Stimulated activated CD8-positive, alpha-beta memory T cell treated with anti-CD3 and anti-CD28 coated beads, Interleukin-4, amount 100 ng/mL, for 4 hours (primary cell): ENCODE data around the gene FOXG1.

Experiments used
- DNase-seq, 2 donors: peaks; one replicate each; pipeline ENCODE4 v3.0.0-alpha.2; 2020; ENCODE audit warnings: low read depth in 2 of 2, low spot score in 1 of 2

FOXG1 gene

DNA sequence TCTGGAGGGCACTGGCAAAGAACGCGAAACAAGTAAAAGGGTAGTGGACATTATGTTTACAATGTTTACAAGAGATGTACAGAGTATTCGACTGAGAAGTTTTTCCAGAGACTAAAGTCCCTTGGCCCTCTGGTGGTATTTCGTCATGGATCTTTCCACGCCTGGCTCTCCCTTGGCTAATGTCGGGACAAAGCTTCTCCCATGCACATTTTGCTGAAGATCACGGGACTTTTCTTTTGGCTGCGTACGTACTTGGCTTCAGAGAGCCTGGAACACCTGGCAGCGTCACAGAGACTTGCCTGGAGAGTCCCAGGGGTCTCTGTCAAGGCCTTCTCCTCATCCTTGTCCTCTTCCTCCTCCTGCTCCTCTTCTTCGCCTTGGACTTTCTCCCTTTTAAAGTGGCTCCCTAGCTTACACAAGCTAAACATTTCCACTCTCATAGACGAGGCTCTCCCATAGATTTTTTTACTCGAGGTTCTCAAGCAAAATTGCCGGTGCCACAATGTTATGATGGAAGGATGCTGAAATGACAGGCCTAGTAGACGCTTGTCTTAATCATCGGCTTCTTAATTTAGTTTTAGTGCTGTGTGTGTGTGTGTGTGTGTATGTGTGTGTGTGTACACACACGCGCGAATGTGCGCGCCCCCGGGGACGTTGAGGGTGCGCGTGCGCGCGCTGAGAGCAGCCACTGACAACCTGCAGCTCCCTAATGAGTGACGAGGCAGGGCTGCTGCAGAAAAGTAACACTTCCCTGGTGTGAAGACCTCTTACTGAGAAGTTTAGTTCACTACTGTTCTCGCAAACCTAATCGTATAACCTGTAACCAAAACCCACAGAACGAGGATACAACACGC lies 4.9 kb upstream of the FOXG1 start:
- no peak for DNase-seq

- no peak for DNase-seq
These were observed 4.2 kb upstream of the FOXG1 start for GRCh38 chr14:28762303-28762954.

DNA sequence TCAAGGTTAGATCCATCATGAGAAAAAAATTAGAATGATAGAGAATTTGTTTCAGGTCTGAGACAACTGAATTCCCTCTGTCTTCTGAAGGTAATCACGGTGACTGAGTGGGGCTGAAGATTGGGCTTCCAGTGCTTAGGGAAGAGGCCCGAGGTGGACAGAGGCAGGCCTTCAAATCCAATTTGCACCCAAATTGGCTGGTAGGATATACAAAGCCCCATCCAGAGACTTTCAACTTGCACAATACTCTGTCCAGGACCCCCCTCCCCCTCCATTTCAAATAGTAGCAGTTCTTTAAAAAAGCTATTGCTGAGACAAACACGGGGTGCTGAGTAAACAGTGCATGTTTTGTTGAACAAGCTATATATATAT lies 3.6 kb upstream of the FOXG1 start:
- no peak for DNase-seq

- no peak for DNase-seq
These were observed 2.8 kb upstream of the FOXG1 start for GRCh38 chr14:28763751-28764256.

DNA sequence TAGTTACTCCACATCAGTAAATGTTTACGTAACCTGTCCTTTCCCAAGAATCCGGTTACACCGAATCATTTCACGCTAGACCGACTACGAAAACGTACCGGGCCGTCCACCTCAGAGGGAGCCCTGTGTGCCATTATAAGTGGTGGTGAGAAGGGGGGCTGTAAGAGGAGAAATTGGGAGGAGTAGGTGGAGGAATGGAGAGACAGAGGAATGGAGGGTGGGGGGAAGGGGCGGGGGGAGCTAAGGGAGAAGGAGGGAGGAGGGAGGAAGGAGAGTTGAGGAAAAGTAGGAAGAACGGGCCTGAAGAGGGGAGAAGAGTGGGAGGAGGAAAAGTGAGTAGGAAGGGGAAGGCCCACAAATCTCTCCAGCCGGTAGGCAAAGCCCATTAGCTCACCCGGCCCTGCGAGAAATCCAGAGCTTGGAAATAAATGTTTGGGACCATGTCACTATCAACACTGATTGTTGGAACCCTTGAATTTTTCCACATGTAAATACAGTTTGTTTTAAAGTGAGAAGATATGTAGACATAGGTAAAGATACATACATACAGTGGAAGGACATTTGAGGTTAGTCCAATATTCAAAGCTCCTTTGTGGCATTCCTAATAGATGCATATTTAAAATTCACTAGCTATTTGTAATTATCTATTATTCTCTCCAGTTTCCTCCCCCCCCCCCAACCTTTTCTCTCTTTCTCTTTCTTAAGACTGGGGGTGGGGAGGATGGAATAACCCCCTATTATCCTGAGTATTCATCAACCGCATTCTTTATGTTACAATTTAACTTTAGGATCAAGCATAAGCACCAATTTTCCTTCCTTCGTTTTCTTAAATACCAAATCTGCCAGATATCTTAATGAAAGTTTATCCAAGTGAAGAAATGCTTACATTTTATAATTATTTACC lies 2.1 kb upstream of the FOXG1 start:
- DNase-seq: no peak

- no peak for DNase-seq
These were observed 1.3 kb upstream of the FOXG1 start for GRCh38 chr14:28765169-28765830.

DNA sequence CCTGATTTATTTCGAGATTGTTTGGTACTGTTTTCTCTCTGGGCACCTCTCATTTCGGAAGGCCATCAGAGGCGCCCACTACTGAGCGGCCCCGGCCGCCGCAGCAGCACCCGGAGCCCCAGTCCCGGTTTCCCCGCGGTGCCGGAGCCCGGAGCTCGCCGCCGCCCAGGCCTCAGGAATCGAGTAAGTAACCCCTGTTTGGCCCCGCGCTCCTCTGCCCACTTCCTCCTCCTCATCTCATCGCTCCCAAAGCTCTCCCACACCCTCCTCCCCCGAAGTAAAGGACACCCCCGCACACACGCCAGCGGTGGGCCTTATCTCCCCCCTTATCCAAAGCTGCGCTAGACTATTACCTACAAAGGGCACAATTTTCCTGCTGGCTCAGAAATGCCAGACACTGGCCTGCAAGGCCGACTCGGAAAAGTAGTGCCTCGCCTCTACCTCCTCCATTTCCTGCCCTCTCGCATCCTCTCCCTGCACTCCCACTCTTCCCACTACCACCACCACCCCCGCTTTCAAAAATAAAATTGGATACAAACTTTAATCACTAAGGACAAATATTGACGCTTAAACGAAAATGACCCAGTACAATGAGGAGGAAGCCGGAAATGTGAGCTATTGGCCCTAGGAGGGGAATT lies 637 bp upstream of the FOXG1 start:
- no peak for DNase-seq

GRCh38 chr14:28767030-28767852 lies 654 bp downstream of the FOXG1 start:
- DNase-seq: no peak

DNA sequence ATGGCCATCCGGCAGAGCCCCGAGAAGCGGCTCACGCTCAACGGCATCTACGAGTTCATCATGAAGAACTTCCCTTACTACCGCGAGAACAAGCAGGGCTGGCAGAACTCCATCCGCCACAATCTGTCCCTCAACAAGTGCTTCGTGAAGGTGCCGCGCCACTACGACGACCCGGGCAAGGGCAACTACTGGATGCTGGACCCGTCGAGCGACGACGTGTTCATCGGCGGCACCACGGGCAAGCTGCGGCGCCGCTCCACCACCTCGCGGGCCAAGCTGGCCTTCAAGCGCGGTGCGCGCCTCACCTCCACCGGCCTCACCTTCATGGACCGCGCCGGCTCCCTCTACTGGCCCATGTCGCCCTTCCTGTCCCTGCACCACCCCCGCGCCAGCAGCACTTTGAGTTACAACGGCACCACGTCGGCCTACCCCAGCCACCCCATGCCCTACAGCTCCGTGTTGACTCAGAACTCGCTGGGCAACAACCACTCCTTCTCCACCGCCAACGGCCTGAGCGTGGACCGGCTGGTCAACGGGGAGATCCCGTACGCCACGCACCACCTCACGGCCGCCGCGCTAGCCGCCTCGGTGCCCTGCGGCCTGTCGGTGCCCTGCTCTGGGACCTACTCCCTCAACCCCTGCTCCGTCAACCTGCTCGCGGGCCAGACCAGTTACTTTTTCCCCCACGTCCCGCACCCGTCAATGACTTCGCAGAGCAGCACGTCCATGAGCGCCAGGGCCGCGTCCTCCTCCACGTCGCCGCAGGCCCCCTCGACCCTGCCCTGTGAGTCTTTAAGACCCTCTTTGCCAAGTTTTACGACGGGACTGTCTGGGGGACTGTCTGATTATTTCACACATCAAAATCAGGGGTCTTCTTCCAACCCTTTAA lies 1.5 kb downstream of the FOXG1 start:
- no peak for DNase-seq

DNA sequence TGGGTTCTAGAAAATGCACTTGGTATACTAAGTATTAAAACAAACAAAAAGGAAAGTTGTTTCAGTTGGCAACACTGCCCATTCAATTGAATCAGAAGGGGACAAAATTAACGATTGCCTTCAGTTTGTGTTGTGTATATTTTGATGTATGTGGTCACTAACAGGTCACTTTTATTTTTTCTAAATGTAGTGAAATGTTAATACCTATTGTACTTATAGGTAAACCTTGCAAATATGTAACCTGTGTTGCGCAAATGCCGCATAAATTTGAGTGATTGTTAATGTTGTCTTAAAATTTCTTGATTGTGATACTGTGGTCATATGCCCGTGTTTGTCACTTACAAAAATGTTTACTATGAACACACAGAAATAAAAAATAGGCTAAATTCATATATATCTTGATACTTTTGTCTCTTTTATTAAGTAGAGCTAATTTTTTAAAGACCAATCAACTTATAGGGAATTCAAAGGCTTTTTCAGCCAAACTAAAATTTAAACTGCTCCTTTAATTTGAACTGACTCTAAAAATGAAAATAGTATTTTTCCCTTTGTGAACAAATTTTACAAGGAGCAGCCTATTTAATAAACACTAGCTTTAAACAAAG lies 2.8 kb downstream of the FOXG1 start:
- DNase-seq: no peak

DNA sequence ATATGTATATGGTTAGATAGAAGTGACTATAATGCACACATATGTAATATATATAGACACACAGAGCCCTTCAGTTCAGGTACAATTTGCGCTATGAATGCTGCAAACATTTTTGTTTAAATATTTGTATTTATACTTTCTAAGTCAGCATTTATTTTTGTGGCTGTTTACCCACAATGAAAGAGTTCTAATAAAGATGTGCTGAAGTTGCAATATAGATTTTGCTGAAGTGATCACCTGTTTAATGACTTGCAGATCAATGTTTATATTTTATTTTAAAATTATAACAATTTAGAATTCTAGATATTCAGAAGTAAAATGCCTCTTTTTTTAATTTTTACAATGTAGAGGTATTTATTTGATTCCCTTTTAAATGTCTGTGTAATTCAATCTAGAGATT lies 3.5 kb downstream of the FOXG1 start:
- no peak for DNase-seq

DNA sequence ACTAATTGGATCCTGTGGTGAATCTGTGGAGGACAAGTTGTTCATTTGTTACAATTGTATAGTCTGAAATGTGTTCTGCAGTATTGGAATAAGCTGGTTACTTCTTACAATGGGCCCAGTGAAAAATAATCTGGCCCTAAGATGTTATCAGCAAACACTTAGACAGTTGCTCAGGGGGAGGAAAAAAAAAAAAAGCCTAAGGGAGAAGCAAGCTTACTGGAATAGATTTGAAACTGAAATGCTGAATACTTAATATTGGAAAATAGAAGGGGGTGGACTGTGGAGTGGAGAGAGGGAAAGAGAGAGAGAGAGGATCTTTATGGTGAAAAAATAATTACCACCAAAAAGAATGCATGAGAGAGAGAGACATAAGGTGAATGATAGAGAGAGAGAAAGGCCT lies 4.0 kb downstream of the FOXG1 start:
- DNase-seq: no peak

DNA sequence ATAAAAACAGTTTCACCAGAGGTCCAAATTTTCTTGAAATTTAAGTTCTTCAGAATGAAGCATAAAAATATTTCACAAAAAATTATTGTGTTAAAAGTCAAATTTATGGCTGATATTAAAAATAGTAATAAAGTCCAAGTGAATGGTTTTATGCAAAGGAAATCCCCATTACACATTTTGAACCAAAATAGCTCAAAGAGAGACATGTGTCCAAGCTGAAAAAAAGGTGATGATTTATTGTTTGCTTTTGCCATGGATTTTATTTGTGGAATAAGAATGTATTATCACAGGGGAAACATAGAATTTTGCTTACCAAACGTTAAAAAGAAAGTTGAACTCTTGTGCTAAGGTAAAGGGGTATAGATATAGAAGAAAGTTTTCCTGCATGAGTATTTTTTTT lies 4.6 kb downstream of the FOXG1 start:
- no peak for DNase-seq

DNA sequence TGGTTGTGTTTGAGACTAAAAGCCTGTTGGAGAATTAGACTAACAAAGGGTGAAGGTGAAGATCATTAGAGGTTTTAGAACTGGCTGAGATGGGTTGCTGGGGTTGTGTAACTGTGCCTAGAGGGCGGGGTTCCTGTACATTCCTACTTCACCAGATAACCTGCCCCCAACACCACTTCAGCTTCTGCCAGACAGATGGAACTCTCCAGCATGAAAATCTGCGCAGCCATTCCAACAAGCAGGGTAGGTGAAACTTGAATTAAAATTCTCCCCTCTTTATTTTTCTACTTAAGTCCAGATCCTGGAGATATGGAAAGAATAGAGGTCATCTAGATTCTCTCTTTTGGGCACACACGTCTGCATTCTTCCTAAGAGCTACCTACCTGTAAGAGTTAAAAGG lies 6.0 kb downstream of the FOXG1 start:
- DNase-seq: no peak

DNA sequence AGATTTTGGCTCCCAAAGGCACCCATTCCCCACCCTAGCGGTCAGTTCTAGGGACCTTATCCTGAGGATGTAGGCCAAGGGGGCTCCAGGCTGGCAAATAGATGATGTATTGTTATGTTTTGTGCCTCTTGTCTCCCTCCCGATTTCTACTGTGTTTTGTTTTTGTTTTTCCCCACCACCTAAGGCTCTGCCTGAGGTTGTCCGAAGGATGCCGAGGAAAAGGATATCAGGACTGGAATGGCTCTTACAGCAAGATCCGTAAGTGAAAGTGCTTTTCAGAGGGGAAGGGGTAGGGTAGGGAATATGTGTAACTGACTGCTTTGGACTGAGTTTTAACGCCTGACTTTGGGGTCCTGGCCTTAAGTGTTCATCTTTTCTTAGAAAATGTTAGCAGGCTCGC lies 6.6 kb downstream of the FOXG1 start:
- no peak for DNase-seq

- DNase-seq: no peak
These were observed 7.5 kb downstream of the FOXG1 start for GRCh38 chr14:28773861-28774691.
